Fibroblast of villous mesenchyme (primary cell): ENCODE data around the gene BRD3. TPM values are rescaled to one million over a fixed set of nuclear protein-coding genes. Genes with fewer than 3 reads are reported as not detected.

Source experiments
- DNase-seq: peaks from one replicate; pipeline ENCODE4 v3.0.0-alpha.2; 2010; ENCODE audit warnings: low read depth
- H3K4me3 ChIP-seq: 2 replicates; pipeline ENCODE4 v1.5.1; 2011; ENCODE audit warnings: low read depth, mild to moderate bottlenecking, low read length
- CTCF ChIP-seq: IDR thresholded peaks from 2 replicates; pipeline ENCODE4 v1.5.1; 2012; ENCODE audit warnings: low read depth, mild to moderate bottlenecking, low read length; ENCODE audit not compliant: insufficient read depth
- total RNA-seq: library from RNA; depleted of rRNA; stranded (reverse); fragments of >200 nt; gene quantifications from 2 replicates; pipeline ENCODE4 v1.2.3, GENCODE V29; 2012

The BRD3 gene
- total RNA-seq, 1 donor, result 5.2 TPM

DNA sequence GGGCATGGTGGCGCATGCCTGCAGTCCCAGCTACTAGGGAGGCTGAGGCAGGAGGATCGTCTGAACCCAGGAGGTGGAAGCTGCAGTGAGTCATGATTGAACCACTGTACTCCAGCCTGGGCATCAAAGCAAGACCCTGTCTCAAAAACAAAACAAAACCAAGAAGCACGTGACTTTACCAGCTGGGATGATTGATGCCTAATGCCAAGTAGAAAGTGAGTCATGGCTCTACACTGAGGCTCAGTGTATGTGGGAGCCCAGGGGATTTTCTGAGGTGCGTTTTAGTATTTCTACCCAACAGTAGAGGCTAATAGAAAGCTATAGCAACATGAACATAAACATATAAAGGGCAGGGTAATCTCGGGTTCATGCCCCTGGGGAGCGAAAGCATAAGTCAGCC is 56.4 kb downstream of the BRD3 start:
- H3K4me3 ChIP-seq, result no peak overlapping the region
- no peak for DNase-seq
- TF ChIP-seq CTCF, result no peak

- TF ChIP-seq CTCF, result no peak
- peak; percentile 12 for DNase-seq
Measured at GRCh38 chr9:134010310-134011173, 57.3 kb downstream of the BRD3 start.

GRCh38 chr9:134007571-134007970 is 60.3 kb downstream of the BRD3 start:
- no peak for TF ChIP-seq CTCF
- DNase-seq, result no peak

More at GRCh38 chr9:134010310-134011173, 57.3 kb downstream of the BRD3 start:
- no peak overlapping the region for H3K4me3 ChIP-seq

DNA sequence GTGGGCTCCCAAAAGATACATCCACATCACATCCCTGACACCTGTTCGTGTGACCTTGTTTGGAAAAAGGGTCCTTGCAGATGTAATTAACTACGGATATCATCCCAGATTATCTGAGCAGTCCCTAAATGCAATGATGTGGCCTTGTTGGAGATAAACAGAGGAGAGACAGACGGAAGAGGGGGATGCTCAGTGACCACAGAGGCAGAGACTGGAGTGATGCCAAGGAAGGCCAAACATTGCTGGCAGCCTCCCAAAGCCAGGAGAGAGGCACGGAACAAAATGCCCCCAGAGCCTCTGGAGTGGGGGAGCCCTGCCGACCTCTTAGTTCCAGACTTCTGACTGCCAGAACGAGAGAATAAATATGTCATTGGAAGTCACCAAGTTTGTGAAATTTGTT is 60.7 kb downstream of the BRD3 start:
- no peak for TF ChIP-seq CTCF
- no peak overlapping the region for H3K4me3 ChIP-seq
- DNase-seq, result no peak

More at GRCh38 chr9:134007571-134007970, 60.3 kb downstream of the BRD3 start:
- H3K4me3 ChIP-seq, result no peak overlapping the region

DNA sequence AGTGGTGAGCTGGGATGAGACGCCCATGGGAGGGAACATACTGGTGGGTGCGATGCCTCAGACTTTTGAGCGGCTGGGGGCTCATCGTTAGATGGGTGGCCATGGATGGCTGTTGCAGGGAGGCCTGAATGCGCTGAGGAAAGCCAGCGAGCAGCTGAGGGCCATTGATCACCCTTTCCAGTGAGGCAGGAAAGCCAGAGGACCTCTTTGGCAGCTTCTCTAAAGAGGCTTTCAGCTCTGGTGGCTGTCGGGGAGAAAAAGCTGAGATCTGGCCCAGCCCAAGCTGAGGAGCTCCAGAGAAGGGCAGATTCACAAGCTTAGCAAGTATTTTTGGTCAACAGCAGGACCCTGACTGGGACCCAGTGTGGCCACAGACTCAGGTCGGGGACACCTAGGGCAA is 62.4 kb downstream of the BRD3 start:
- TF ChIP-seq CTCF, result no peak
- no peak for DNase-seq
- H3K4me3 ChIP-seq, result no peak overlapping the region

DNA sequence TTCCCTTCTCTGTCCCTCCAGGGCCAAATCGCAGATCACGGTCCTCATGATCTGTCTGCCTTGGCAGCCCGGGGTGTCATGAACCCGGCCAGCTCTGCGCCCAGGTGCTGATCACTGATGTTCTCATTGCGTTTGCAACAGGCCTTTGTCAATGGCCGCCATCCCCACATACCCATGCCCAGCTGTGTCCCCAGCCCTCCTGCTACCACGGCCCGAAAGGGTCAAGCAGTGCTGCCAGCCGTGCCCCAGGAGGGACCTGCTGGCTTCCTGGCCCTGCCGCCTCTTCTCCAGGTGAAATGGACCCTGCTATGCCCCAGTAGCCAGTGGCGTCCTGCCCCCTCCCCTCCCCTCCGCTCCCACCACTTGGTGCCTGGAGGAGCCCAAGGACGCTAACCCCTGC is 62.9 kb downstream of the BRD3 start:
- TF ChIP-seq CTCF, result no peak
- no peak for DNase-seq
- no peak overlapping the region for H3K4me3 ChIP-seq
